BE2C (cell line): ENCODE measurements around the gene BAHCC1.

Experiments used
- DNase-seq: peaks from one replicate; pipeline ENCODE4 v3.0.0-alpha.2; 2020
- H3K27me3 ChIP-seq: fragments of 250-450 bp; sonication (Bioruptor Pico); 2 replicates; pipeline ENCODE4 v1.5.1; 2020; ENCODE audit warnings: mild to moderate bottlenecking
- H3K36me3 ChIP-seq: fragments of 250-450 bp; sonication (Bioruptor Pico); 2 replicates; pipeline ENCODE4 v1.5.1; 2020; ENCODE audit warnings: mild to moderate bottlenecking
- H3K4me1 ChIP-seq: fragments of 250-450 bp; sonication (Bioruptor Pico); 2 replicates; pipeline ENCODE4 v1.5.1; 2020
- H3K4me3 ChIP-seq: 2 replicates; pipeline ENCODE4 v1.5.1; 2011; ENCODE audit warnings: low read depth, low read length
- H3K9me3 ChIP-seq: fragments of 250-450 bp; sonication (Bioruptor Pico); 2 replicates; pipeline ENCODE4 v1.5.1; 2020
- TF ChIP-seq, protein P1 (sequence below): IDR thresholded peaks from 2 replicates; pipeline ENCODE4 v1.5.1; 2012; ENCODE audit warnings: mild to moderate bottlenecking, low read depth, low read length

BAHCC1 gene

DNA sequence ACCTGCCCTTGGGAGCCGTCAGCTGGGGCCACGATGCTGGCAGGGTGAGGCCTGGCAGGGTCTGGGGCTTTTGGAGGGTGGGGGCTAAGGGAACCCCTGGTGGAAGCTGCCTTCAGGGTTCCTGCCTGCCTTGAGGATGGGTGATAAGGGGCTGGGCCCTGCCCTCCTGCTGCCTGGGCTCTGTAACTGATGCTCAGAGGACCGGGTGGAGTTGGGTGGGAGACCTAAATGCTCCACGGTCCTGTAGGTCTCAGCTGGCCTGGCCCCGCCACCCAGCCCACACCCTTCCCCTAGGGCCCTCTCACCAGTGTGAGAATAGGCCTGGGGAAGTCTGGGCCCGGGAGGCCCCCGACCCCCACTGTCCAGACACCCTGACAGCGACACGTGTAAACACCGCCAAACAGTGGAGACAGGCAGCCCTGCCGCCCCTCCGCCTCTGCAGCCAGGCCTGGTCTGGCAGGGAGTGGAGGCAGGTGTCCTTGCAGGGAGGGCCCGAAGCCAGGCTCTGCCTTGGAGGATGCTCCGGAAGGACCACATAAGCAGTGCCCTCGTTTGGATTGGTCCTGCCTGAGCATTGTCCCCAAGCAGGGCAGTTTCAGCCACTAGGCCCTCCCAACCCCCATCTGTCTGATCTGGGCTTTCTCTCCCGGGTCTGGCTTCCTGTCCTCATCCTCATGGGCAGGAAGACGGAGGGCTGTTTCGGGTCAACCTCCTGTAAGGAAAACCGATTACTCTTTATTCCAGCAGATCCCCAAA lies 6.5 kb upstream of the BAHCC1 start:
- Histone ChIP-seq H3K4me3 (no peak overlapping the region), H3K9me3 (no peaks in the 10 kb centered on the region), H3K4me1 (peaks cover 31% of the 10 kb centered on the region), H3K27me3 (peaks cover 16% of the 10 kb centered on the region), H3K36me3 (no peaks in the 10 kb centered on the region)
- TF ChIP-seq, protein P1, sequence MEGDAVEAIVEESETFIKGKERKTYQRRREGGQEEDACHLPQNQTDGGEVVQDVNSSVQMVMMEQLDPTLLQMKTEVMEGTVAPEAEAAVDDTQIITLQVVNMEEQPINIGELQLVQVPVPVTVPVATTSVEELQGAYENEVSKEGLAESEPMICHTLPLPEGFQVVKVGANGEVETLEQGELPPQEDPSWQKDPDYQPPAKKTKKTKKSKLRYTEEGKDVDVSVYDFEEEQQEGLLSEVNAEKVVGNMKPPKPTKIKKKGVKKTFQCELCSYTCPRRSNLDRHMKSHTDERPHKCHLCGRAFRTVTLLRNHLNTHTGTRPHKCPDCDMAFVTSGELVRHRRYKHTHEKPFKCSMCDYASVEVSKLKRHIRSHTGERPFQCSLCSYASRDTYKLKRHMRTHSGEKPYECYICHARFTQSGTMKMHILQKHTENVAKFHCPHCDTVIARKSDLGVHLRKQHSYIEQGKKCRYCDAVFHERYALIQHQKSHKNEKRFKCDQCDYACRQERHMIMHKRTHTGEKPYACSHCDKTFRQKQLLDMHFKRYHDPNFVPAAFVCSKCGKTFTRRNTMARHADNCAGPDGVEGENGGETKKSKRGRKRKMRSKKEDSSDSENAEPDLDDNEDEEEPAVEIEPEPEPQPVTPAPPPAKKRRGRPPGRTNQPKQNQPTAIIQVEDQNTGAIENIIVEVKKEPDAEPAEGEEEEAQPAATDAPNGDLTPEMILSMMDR, result 0 out of 2 replicates have a peak, but pooled peaks have one; percentile 5
- DNase-seq, result peak; percentile 90

DNA sequence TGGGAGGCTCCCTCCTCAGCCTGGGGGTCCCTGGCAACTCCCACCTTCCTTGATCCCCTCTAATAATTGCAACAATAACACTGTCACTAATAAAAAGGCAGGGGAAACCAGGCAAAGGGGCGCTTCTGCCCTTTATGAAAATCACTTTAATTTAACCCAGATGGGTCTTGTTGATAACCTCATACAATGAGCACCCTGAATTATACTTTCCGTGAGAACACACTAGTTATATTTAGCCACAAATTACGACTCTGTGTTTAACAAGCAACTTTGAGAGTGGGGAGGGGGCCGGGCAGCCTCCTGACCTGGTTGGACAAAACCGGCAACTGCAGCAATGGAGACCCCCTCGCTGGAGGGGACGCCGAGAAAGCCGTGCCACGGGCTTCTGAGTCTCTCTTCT lies 5.7 kb upstream of the BAHCC1 start:
- H3K4me1 ChIP-seq, result peaks cover 36% of the 10 kb centered on the region
- TF ChIP-seq, protein P1, result no peak
- no peaks in the 10 kb centered on the region for H3K36me3 ChIP-seq
- H3K4me3 ChIP-seq, result no peak overlapping the region
- peaks cover 16% of the 10 kb centered on the region for H3K27me3 ChIP-seq
- no peak for DNase-seq
- H3K9me3 ChIP-seq, result no peaks in the 10 kb centered on the region

DNA sequence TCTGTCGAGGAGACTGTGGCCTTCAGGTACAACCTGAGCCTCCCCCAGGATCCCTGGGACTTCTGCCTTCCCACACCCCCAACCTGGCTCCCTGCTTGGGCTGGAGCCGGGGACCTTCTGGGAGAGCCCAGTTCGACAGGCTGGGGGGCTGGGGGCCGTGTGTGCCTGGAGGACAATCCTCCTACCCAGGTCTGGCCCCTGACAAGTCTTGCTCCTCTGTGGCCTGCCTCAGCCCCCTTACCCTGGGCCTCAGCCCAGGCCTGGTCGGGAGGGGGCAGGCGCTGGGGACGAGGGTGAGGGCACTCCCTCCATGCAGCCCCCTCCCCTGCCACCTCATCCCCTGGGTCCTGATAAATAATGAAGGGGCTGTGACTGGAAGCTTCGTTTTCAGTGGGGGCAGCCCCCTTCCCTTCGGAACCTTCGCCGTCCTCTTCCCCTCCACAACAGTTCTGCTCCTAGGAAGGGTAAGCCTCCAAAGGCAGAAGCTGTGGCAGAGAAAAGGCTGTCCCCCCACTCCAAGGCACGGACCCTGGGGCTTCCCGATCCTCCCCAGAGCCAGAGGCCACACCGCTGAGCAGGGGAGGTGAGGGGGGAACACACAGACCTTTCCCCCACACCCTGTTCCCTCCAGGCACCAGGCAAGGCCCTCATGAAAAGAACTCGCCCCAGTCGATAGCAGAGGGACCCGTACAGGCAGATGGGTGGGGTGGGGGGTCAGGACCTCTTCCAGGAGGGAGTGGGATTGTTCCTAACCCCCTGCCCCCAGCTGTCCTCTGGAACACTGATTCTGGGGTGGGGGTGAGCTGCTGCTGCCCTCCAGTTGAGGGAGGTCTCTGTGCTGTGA lies 5.0 kb upstream of the BAHCC1 start:
- H3K36me3 ChIP-seq, result no peaks in the 10 kb centered on the region
- H3K4me1 ChIP-seq, result peaks cover 38% of the 10 kb centered on the region
- DNase-seq, result no peak
- TF ChIP-seq, protein P1, result no peak
- no peaks in the 10 kb centered on the region for H3K9me3 ChIP-seq
- no peak overlapping the region for H3K4me3 ChIP-seq
- peaks cover 16% of the 10 kb centered on the region for H3K27me3 ChIP-seq

DNA sequence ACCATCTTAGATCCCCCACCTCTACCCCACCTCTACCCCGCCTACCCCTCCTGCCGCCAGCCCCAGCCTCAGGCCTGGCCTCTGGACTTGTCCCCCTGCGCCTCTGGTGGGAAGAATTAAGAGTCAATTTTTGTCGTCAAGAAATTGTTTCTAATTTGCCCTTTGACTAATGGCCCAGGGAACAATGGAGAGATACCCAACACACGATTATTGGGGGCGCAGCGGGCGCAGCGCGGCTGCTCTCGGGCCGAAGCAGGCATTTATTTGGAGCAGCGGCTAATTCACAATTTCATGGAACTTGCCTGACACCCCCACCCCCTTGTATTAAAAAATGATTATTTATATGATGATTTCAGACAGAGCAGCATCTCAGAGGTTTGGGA lies 4.4 kb upstream of the BAHCC1 start:
- no peak overlapping the region for H3K4me3 ChIP-seq
- peaks cover 16% of the 10 kb centered on the region for H3K27me3 ChIP-seq
- DNase-seq, result no peak
- H3K9me3 ChIP-seq, result no peaks in the 10 kb centered on the region
- TF ChIP-seq, protein P1, result no peak
- H3K36me3 ChIP-seq, result no peaks in the 10 kb centered on the region
- peaks cover 38% of the 10 kb centered on the region for H3K4me1 ChIP-seq

DNA sequence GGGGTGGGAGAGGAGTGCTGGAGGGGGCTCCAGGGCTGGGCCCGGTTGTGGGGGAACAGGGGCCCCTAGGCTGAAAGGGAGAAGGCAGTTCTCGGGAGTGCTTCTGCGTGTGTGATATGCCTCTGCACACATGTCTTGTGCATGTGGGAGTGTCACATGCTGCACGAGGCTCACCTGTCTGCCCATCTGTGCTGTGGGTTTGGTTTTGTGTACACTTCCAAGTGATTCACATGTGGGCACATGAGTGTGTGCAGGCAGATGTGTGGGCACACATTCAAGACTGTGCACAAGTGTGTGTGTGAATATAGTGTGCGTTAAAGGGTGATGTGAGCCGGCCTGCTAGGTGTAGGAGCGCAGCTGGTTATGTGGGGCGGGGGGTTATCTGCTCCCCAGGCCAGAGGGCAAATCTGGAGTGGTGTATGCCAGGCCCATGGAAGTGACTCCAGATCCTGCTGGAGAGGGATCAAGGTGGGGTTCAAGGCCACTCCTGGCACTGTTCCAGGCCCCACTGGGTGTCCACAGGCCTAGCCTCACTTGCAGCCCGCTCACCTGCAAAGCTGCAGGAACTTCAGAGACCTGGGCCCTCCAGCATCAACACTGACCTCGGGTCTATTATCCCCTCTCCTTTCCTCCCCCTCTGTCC lies 3.8 kb upstream of the BAHCC1 start:
- no peak for DNase-seq
- H3K36me3 ChIP-seq, result no peaks in the 10 kb centered on the region
- peaks cover 34% of the 10 kb centered on the region for H3K4me1 ChIP-seq
- peaks cover 16% of the 10 kb centered on the region for H3K27me3 ChIP-seq
- no peaks in the 10 kb centered on the region for H3K9me3 ChIP-seq
- H3K4me3 ChIP-seq, result no peak overlapping the region
- TF ChIP-seq, protein P1, result no peak
